HG03469 (cell line): ENCODE measurements around the gene MOV10L1.

ENCODE experiments used
- ATAC-seq: cut with Tn5 transposase; IDR thresholded peaks from one replicate; pipeline ENCODE4 v1.9.1; 2021; ENCODE audit warnings: mild to moderate bottlenecking, moderate library complexity, moderate number of reproducible peaks; ENCODE audit not compliant: unreplicated experiment

The MOV10L1 gene

GRCh38 chr22:50184902-50185374, 95.1 kb downstream of the MOV10L1 start:
- ATAC-seq = no peak

GRCh38 chr22:50185375-50186087, 95.7 kb downstream of the MOV10L1 start, which contains the start of gene TRABD:
Gene TRABD, plus strand, starts transcription at chr22:50185913. Its CDS starts 7,148 bp downstream, at chr22:50193061.
- ATAC-seq = no peak

GRCh38 chr22:50186181-50186714, 96.4 kb downstream of the MOV10L1 start:
- no peak for ATAC-seq

GRCh38 chr22:50186761-50187523, 97.1 kb downstream of the MOV10L1 start:
- no peak for ATAC-seq

GRCh38 chr22:50188356-50188755, 98.5 kb downstream of the MOV10L1 start:
- no peak for ATAC-seq

- no peak for ATAC-seq
Observed at GRCh38 chr22:50189184-50189848, 99.5 kb downstream of the MOV10L1 start.

- no peak for ATAC-seq
Observed at GRCh38 chr22:50189849-50190181, 100.0 kb downstream of the MOV10L1 start.

GRCh38 chr22:50190182-50190940, 100.6 kb downstream of the MOV10L1 start:
- ATAC-seq = no peak

GRCh38 chr22:50190941-50191741, 101.3 kb downstream of the MOV10L1 start:
- ATAC-seq = no peak

- ATAC-seq = no peak
Observed at GRCh38 chr22:50192436-50193204, 102.8 kb downstream of the MOV10L1 start.

GRCh38 chr22:50193621-50194020, 103.8 kb downstream of the MOV10L1 start:
- ATAC-seq = no peak

- no peak for ATAC-seq
Observed at GRCh38 chr22:50194037-50194805, 104.4 kb downstream of the MOV10L1 start.

- ATAC-seq = no peak
Observed at GRCh38 chr22:50196256-50196655, 106.5 kb downstream of the MOV10L1 start.

GRCh38 chr22:50197000-50197800, 107.4 kb downstream of the MOV10L1 start:
- ATAC-seq = no peak

GRCh38 chr22:50197856-50198623, 108.2 kb downstream of the MOV10L1 start:
- ATAC-seq = no peak

- ATAC-seq = no peak
Observed at GRCh38 chr22:50198624-50199017, 108.8 kb downstream of the MOV10L1 start.

- no peak for ATAC-seq
Observed at GRCh38 chr22:50199251-50199721, 109.5 kb downstream of the MOV10L1 start.
